SK-N-MC (cell line): ENCODE measurements around the gene TANGO6.

Experiments
- EZH2 ChIP-seq: fragments of 200-600 bp; sonication (generic); IDR thresholded peaks from one replicate; pipeline ENCODE4 v1.6.1; 2017; ENCODE audit warnings: antibody characterized with exemption
- POLR2AphosphoS5 ChIP-seq: IDR thresholded peaks from 2 replicates; pipeline ENCODE4 v1.6.1; 2012; ENCODE audit warnings: mild to moderate bottlenecking, low read depth, low read length, borderline replicate concordance

DNA sequence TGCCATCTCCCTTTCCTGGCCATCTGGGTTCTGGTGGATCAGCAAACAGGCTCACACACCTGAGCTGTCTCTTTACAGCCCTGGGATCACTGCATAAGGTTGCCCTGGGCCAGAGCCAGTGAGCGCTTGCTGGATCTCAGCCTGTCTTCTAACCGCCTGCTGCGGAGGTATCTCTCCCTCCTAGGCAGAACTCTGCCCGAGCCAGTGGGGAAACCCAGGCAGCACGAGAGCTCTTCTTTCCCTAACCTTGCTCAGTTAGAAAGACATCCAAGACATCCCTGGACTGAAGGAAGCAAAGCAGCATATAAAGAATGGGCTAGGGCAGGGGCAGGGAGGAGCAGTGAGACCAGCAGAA lies 268.5 kb downstream of the TANGO6 start:
- no peak for TF ChIP-seq EZH2
- no peak for TF ChIP-seq POLR2AphosphoS5
